ENCODE results near the gene CD99.

The CD99 gene

GRCh38 chrX:2690856-2691542 lies at the start of gene CD99:
Gene CD99 (plus strand): TSS chrX:2691295. CDS start chrX:2691361, 66 bp downstream.
- Histone ChIP-seq H3K36me3 (ENCODE audit: control insufficient read depth in 2 of 2, insufficient read depth in 1 of 2, low read length in 2 of 2) (no peaks in the 10 kb centered on the region; a peak in 1 of 3 replicates), H3K4me1 (ENCODE audit: control insufficient read depth, insufficient read depth, low read length) (no peaks in the 10 kb centered on the region; the same call in 1 of the 2 replicates), H3K27ac (ENCODE audit: extremely low read depth, low read depth, low read length) (peak within 1 kb of the TSS; percentile 83), H3K9me3 (ENCODE audit: control insufficient read depth, insufficient read depth, low read depth, low read length) (no peaks in the 10 kb centered on the region), H3K4me3 (ENCODE audit: low read depth, low read length) (peak within 1 kb of the TSS; percentile 91)
- ChIA-PET CTCF (no interaction called here), POLR2A (no interaction called here)
- TF ChIP-seq ZSCAN5A (tag by site-specific recombination; IDR thresholded peaks at IDR 0.05) = 0 out of 2 replicates have a peak, but pooled peaks have one; percentile 21
- TF ChIP-seq ZBTB11 (tag by site-specific recombination; conservative IDR thresholded peaks at IDR 0.05; ENCODE audit: low read depth) = peak; percentile 15
- TF ChIP-seq ZIC2 (tag by site-specific recombination; IDR thresholded peaks at IDR 0.05) = peak; percentile 94
- TF ChIP-seq SP7 (tag by site-specific recombination; IDR thresholded peaks at IDR 0.05) = peak; percentile 23; the same call in 1 of the 2 replicates
- TF ChIP-seq, protein P1, sequence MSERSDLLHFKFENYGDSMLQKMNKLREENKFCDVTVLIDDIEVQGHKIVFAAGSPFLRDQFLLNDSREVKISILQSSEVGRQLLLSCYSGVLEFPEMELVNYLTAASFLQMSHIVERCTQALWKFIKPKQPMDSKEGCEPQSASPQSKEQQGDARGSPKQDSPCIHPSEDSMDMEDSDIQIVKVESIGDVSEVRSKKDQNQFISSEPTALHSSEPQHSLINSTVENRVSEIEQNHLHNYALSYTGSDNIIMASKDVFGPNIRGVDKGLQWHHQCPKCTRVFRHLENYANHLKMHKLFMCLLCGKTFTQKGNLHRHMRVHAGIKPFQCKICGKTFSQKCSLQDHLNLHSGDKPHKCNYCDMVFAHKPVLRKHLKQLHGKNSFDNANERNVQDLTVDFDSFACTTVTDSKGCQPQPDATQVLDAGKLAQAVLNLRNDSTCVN (tag by site-specific recombination; optimal IDR thresholded peaks at IDR 0.05) = peak; percentile 94
- TF ChIP-seq, protein P2, sequence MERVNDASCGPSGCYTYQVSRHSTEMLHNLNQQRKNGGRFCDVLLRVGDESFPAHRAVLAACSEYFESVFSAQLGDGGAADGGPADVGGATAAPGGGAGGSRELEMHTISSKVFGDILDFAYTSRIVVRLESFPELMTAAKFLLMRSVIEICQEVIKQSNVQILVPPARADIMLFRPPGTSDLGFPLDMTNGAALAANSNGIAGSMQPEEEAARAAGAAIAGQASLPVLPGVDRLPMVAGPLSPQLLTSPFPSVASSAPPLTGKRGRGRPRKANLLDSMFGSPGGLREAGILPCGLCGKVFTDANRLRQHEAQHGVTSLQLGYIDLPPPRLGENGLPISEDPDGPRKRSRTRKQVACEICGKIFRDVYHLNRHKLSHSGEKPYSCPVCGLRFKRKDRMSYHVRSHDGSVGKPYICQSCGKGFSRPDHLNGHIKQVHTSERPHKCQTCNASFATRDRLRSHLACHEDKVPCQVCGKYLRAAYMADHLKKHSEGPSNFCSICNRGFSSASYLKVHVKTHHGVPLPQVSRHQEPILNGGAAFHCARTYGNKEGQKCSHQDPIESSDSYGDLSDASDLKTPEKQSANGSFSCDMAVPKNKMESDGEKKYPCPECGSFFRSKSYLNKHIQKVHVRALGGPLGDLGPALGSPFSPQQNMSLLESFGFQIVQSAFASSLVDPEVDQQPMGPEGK (tag by site-specific recombination; IDR thresholded peaks at IDR 0.05) = peak; percentile 80
- peak; percentile 95 for TF ChIP-seq SP3 (tag by site-specific recombination; IDR thresholded peaks at IDR 0.05)
- peak; percentile 32; the same call in 1 of the 2 replicates for TF ChIP-seq ZXDB (tag by site-specific recombination; IDR thresholded peaks at IDR 0.05)
- TF ChIP-seq ZNF112 (tag by site-specific recombination; IDR thresholded peaks at IDR 0.05) = no peak
- TF ChIP-seq ZNF341 (tag by site-specific recombination; IDR thresholded peaks at IDR 0.05; ENCODE audit: low read depth) = peak; percentile 95
- TF ChIP-seq MZF1 (tag by site-specific recombination; IDR thresholded peaks at IDR 0.05; ENCODE audit: borderline replicate concordance) = no peak
- TF ChIP-seq ZFP41 (tag by site-specific recombination; IDR thresholded peaks at IDR 0.05; ENCODE audit: borderline replicate concordance) = no peak
- TF ChIP-seq HOXC10 (CRISPR knock-in tag; IDR thresholded peaks at IDR 0.05) = peak; percentile 28; the same call in 1 of the 2 replicates
- TF ChIP-seq, protein P3, sequence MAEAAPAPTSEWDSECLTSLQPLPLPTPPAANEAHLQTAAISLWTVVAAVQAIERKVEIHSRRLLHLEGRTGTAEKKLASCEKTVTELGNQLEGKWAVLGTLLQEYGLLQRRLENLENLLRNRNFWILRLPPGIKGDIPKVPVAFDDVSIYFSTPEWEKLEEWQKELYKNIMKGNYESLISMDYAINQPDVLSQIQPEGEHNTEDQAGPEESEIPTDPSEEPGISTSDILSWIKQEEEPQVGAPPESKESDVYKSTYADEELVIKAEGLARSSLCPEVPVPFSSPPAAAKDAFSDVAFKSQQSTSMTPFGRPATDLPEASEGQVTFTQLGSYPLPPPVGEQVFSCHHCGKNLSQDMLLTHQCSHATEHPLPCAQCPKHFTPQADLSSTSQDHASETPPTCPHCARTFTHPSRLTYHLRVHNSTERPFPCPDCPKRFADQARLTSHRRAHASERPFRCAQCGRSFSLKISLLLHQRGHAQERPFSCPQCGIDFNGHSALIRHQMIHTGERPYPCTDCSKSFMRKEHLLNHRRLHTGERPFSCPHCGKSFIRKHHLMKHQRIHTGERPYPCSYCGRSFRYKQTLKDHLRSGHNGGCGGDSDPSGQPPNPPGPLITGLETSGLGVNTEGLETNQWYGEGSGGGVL (tag by site-specific recombination; IDR thresholded peaks at IDR 0.05) = peak; percentile 90
- TF ChIP-seq ZNF423 (tag by site-specific recombination; IDR thresholded peaks at IDR 0.05) = peak; percentile 83
- TF ChIP-seq PRDM2 (tag by site-specific recombination; IDR thresholded peaks at IDR 0.05; ENCODE audit: borderline replicate concordance) = no peak
- TF ChIP-seq ZNF600 (tag by site-specific recombination; IDR thresholded peaks at IDR 0.05) = peak; percentile 83
- TF ChIP-seq HOXD13 (CRISPR knock-in tag; IDR thresholded peaks at IDR 0.05; ENCODE audit: borderline replicate concordance) = peak; percentile 50; the same call in 1 of the 2 replicates
- peak; percentile 84 for TF ChIP-seq KLF1 (tag by site-specific recombination; IDR thresholded peaks at IDR 0.05)
